HG03095 (cell line): ENCODE measurements around the gene SLC6A12.

ENCODE experiments used
- ATAC-seq: cut with Tn5 transposase; IDR thresholded peaks from one replicate; pipeline ENCODE4 v1.9.1; 2021; ENCODE audit warnings: moderate library complexity; ENCODE audit not compliant: unreplicated experiment

SLC6A12 gene

DNA sequence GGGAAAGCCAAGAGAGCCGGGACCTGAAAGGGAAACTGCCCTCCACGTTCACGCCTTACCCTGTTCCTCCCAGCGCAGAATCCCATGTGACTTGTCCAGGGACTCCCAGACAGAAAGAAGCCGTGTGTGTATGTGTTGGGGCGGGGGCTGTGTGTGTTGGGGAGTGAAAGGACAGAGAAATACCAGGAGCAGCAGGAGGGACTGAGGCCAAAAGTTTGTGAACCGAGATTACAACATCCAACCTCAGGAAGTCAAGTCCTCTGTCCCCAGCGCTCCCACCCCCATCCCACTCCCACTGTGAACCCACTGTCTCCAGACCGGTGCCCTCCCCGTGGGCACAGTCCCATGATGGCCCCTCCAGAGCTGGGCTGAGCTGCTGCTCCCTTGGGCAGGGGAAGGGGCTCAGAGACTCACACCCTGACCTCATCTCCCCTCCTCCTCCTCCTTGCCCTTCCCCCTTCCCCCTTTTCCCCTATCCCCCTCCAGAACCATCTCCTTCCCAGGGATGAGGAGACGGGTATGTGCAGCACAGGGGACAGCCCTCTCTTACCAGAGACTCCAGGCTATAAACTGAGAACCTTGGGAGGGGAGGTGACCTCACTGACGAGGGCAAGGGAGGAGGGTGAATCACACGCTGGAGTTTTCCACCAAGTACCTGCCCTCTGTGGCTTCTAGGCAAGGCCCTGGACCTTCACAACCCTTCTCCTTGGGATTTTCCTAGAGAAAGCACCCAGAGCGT lies at the start of gene SLC6A12:
Gene SLC6A12, minus strand, starts transcription at position 155 of the 739 bp plus-strand sequence. CDS start 4,171 bp downstream, outside the sequence.
- no peak for ATAC-seq

DNA sequence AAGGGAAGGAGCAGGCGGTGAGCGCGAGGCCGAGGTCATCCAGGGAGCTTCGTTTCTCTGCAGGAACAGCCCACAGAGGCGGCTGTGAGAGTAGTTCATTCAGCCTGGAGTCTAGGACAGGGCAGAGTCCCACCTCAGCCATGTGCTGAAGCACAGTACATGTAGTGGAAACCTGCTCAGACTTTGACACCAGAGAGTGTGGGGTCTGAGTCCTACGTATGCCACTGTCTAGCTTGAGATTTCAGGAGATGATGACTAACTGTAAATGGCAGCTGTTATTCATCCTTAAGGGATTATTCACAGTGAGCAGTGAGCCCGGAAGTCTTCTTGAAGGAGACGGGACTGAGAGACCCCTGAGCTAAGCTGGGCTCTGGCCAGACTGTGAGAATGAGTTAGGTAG lies 49.6 kb upstream of the SLC6A12 start:
- no peak for ATAC-seq

DNA sequence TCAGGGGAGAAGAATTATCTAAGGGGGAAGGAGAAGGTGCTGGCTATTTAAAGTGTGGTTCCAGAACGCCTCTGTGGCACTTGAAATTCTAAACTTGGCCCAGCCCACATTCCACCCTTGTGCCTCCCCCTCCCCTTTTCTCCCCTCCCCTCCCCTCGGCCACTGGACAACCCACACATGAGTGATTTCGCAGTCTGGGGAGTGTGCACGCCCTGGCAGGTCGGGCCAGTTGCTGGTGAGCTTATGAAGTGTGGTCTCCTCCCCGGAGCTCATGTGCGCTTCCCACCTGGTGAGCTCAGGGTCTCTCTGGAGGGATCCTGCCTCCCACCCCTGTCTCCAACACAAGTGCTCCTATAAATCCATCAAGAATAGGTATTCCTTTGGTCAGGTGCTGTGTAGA lies 48.9 kb upstream of the SLC6A12 start, which contains the start of gene SLC6A13:
Gene SLC6A13, minus strand, starts transcription at position 20 of the 400 bp plus-strand sequence. CDS start 2,784 bp downstream, outside the sequence.
- no peak for ATAC-seq

DNA sequence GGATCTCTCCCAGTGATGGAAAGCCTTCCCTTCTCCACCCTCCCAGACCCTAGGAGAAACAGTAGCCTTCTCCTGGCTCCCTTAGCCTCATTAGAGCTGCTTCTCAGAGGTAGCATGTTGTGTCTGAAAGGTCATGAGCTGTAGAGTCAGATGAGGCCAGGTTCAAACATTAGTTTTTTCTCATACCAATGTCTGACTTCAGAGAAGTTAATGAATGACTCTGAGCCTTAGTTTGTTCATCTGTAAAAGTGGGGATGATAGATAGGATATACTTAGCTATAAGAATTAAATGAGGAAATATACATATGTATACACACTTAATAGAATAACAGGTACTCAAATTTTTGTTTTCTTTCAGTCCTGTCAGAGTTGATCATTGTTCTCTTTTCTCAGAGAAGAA lies 48.2 kb upstream of the SLC6A12 start:
- no peak for ATAC-seq

DNA sequence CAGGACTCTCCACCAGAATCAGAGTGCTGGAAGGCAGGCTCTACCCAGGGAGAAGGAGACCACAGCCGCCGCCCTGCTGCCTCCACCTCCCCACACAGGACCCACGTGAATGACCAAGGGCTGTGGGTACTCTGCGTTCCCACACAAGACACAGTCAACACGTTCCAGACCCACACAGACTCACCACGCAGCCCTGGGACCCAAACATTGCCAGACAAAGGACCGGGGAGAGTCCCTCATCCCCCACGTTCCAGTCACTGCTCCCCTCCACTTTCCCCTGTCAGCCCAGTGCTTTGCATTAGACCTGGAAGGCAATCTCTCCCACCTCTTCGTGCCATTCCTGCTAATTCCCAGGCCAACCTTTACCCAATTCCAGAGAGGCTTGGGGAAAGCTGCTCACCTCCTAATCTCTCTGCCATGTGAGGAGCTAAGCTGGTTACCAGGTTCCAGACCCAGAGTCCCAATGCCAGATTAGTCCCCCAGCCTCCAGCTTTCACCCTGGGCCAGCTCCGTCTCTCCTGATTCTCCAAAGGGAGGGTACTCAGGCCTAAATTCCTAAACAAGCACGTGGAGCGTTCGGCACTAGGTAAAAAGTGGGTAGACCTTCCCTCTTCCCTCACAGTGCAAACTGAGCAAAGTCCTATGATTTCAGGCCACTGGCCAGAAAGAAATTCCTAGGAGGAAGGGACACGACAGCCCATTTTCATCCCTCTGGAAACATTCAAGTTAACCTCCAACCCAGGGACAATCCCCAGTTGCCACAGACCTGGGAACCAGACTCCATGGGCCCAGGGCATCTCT lies 43.8 kb upstream of the SLC6A12 start:
- ATAC-seq = no peak

DNA sequence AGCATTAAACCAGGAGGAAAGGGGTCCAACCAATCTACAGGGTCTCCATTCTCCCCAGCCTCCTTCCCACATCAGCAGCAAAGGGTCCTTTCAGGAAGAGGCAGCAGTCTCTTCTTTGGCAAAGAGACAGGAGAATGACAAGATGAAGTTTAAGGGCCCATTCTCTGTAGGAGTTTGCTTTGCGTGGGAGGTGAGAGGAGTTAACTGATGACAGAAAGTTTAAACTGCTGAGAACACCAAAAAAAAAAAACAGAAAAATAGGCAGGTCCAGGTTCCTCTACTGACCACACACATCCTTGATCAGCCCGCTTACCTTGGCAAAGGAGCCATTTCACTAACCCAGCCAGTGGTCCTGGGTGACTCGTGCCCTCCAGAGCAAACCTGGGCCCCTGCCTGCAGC lies 43.0 kb upstream of the SLC6A12 start:
- ATAC-seq = no peak

DNA sequence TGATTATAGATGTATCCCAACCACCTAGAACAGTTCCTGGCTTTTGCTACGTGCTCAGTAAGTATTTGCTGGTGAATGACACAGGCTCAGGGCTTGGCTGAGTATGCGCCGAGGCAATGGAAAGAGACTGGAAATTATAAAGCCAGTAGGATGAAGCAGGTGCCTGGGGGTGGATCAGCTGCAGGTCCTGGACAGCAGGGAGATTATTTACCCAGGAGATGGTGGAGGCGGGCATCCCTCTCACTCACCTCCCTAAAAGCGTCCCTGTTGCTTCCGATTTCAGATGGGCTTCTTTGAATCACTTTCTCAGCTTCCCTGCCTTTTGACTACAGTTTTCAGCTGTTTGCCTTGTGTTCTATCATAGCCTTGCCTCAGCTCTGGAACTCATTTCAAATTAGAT lies 42.3 kb upstream of the SLC6A12 start:
- no peak for ATAC-seq

DNA sequence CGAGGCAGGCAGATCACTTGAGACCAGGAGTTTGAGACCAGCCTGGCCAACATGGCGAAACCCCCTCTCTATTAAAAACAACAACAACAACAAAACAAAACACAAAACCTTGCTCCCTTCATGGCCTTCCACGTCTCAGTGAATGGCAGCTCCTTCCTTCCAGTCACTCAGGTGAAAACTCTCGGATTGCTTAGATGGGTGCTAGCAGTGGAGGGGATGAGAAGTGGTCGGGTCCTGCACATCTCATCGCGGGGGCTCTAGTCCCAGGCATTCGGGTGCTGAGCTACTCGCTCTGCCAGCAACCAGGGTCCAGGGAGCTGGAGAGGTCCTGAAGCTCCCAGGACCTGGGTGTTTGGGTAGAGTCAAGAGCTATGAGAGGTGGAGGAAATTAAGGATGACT lies 41.0 kb upstream of the SLC6A12 start:
- no peak for ATAC-seq

DNA sequence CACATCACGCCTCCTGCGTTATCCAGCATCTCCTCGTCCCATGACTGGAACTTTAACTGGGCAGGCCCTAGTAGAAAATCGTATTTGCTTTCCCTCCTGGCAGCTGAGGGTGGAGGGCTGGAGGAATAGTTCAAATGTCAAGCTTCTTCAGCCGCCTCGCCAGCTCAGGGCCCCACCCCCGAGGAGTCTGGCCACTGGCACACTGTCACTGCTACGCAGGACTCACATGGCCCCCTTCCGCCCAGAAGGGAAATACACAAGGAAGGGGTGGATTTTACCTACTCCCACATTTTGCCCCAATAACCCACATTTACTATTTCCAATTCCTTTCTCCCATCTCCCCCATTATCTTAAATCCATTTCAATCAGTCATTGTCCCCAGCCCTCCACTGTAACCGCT lies 40.1 kb upstream of the SLC6A12 start:
- ATAC-seq = no peak

DNA sequence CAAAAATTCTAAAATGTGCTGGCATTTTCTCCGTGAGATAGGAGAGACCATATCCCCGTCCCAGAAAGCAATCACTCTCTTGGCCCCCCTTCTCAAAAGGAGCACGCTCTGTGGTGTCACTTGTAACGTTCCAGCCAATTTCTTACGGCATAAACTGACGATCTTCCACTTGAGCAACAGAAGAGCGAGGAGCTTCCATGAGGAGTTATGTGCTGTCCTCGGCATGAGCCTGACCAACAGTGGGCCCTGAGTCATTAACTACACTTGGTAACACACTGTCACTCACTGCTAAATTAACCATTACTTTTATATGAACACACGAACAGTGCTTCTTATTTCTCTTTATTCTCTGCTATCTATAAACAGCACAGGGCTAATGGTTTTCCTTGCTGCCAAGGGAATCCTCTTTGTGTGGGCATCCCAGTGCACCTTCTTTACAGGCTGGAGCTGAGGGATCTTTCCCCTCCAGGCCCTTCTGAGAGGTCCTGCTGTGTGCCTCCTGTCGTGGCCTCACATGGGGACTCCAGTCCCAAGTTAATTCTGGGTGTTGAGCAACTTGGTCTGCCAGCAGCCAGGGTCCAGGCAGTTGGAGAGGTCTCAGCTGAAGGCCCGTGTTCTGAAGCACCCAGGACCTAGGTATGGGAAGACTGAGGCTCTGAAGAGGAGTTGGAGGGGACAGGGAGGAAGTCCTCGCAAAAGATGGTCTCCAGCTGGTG lies 39.3 kb upstream of the SLC6A12 start:
- ATAC-seq = no peak

DNA sequence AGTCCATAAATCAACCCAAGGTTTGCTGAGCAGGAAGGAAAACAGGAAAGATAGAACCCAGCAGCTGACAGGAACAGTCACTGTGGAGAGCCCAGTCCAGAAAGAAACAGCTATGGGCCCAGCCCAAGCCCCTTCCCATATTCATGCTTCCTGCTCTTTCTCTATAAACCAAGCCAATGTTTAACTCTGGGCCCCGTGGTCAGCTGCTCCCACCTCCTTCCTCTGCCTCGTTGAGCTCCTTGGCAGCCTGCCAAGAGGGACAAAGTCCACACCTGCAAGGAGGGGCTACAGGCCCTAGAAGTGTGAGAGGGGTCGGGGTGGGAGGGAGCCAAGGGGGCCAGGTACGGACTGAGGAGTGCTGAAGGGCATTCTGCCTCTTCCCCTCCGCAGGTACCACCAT lies 38.7 kb upstream of the SLC6A12 start:
- ATAC-seq = no peak

DNA sequence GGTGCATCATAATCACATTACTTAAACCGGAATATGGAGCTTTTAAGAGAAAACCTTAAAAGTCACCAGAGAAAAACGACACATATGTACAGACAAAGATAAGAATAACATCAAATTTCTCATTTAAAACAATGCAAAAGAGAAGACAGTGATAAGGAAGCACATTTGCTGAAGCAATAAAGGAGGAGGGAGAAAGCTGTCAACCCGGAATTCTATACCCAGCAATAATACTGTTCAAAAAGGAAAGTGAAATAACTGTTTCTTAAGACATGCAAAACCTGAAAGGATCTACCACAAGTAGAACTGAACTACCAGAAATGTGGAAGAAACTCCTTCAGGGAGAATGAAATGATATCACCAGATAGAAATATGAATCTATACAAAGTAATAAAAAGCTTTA lies 33.3 kb upstream of the SLC6A12 start:
- no peak for ATAC-seq

DNA sequence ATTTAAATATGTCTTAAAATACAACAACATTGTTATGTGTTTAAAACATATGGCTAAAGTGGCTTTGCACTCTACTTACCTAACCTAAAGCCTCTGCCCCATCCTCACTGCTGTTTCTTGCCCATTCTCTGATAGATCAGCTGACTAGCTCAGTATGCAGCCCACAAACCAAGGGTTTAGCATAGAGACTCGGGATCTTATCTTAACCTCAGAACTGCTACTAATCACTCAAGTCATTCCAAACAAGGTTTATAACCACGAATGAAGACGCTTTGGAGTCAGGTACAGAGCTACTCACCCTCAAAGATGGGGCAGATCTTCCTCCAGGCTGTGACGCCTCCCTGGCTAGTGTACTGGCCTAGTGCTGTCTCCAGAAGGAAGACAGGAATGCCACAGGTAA lies 29.4 kb upstream of the SLC6A12 start:
- no peak for ATAC-seq

DNA sequence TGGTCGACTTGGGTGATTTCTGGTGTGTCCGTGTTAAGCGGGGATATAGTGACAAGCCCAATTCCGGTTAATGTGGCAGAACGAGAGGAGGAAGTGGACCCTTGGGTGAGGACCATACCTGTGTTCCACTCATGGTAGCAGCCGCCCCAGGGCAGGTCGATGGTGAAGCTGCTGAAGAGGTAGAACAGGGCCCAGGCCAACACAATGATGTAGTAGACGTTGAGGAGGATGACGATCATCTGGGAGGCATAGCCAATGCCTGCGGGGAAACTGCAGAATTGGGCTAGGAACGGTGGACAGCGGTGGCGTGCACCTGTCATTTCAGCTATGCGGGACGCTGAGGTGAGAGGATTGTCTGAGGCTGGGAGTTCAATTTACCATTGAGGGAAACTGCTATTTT lies 28.5 kb upstream of the SLC6A12 start:
- ATAC-seq = no peak

DNA sequence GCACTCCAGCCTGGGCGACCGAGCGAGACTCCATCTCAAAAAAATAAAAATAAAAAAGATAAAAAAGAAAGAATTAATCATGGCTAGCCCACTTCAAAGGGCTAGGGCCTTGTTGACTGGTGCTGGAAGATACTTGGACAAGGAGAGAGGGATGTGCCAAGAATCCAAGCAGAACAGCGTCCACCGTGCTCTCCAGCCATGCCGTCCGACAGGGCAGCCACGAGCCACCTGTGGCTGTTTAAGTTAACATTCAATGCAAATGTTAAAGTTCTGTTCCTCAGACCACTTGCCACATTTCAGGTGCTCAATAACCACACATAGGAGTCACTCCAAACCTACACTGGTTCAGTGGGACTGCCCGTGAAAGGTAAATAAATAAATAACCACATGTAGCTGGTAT lies 27.3 kb upstream of the SLC6A12 start:
- no peak for ATAC-seq

DNA sequence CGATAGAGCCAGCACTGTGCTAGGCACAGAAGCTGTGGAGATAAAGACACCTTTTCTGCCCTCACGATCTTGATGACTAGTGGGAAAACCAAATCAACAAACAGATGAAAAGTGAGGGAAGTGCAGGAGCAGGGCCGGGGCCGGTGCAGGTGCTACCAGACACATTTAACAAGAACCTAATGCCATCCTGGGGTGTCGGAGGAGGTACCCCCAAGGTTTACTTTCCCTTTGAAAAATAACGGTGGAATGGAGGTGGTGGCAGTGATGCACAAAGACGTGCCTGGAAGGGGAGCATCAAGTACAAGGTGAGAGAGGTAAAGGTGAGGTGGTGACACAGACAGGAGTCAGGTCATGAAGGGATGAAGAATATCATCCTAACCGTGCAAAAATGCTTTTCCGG lies 26.6 kb upstream of the SLC6A12 start:
- no peak for ATAC-seq

DNA sequence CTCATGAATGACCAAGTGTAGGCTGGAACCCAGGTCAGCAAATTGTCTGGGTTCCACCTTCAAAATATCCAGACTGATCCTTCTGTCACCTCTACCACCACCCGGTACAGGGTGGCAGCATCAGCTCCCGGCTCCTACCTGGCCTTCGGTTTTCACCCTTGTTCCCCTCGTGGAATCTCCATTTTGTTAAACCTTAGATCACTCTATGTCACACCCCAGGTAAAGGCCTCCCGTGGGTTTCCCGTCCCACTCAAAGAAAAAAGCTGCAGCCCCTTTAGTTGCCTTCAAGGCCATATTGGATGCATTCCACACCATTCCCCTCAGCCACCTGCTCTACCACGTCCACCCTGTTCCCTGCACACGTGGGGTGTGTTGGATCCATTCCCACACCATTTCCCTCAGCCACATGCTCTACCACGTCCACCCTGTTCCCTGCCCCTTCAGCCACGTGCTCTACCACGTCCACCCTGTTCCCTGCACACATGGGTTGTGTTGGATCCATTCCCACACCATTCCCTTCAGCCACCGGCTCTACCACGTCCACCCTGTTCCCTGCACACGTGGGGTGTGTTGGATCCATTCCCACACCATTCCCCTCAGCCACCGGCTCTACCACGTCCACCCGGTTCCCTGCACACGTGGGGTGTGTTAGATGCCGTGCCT lies 24.9 kb upstream of the SLC6A12 start:
- no peak for ATAC-seq

DNA sequence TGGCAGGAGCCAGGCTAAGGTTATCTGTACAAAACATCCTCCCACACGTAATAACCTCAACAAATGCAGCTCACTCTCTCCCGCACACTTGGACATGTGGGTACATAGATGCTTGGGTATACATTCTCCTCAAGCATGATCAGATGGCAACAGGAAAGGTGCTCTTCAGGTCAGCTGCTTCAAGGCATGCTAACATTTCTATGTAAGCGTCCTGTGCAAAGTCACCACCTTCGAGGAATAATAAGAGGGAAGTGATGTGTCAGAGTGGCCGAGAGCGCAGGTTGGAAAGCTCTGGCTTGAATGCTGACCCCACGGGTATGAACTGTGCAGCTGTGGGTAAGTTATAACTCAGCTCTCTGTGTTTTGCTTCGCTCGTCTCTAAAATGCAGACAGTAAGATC lies 24.2 kb upstream of the SLC6A12 start:
- no peak for ATAC-seq

DNA sequence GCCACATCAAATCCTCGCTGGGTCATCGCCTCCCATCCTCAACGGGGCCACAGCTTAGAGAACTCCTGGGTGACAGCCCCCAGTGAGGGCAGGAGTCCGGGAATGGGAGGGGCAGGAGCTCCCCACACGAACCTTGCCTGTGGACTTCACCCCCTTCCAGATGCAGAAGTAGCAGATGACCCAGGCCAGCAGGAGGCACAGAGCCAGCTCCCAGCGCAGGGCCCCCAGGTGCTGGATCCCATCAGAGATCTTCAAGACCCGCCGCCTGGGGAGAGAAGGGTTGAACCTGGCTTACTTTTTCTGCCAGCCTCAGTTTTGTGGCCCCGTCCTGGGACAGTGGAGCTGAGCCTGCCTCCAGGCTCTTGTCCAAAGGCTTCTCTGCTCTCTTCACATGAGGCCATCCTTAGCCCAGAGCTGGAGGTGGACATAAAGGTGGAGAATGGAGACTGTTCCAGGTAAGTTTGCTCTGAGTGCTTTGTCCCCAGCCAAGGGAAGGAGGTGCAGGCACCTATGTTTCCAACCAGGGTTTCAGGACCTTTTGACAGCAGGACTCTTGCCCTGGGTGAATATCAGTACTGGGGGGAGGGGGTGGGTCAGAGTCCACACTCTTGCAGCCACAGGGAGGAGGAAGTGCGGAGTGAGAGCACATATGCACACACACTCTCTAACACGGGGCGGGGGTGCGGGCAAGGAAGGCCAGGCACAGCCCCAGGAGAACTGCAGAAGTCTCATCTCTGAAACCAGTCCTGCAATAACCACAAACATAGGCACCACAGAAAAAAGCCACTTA lies 23.3 kb upstream of the SLC6A12 start:
- no peak for ATAC-seq

DNA sequence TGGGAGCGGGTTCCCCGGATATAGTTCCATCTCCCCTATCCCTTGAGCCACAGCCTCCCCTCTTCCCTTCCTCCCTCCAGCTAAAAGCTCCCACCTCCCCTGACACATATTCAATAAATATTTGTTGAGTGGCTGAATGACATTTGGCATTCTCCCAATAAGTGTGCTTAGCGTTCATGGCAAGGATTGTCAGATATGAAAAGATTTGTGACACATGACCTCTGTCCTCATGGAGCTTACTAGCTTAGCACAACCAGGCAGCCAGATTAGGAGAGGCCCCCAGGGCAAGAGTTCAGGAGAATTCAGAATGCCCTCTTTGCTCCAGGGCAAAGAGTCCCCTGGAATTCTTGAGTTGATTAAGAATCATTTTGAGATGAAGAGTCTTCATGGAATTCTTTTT lies 22.5 kb upstream of the SLC6A12 start:
- no peak for ATAC-seq
